Lower leg skin (tissue), 3 donors: ENCODE measurements around the gene HGF.

ENCODE experiments used
- CTCF ChIP-seq, 3 donors: fragments of 450-650 bp; IDR thresholded peaks; one replicate each; pipeline ENCODE4 v1.5.1; 2016; ENCODE audit warnings: antibody characterized with exemption in 3 of 3, mild to moderate bottlenecking in 3 of 3, moderate library complexity in 2 of 3
- POLR2A ChIP-seq, 2 donors: fragments of 450-650 bp; IDR thresholded peaks; one replicate each; pipeline ENCODE4 v1.6.1; 2016 to 2017; ENCODE audit warnings: antibody characterized with exemption in 2 of 2, mild to moderate bottlenecking in 1 of 2, moderate library complexity in 1 of 2

DNA sequence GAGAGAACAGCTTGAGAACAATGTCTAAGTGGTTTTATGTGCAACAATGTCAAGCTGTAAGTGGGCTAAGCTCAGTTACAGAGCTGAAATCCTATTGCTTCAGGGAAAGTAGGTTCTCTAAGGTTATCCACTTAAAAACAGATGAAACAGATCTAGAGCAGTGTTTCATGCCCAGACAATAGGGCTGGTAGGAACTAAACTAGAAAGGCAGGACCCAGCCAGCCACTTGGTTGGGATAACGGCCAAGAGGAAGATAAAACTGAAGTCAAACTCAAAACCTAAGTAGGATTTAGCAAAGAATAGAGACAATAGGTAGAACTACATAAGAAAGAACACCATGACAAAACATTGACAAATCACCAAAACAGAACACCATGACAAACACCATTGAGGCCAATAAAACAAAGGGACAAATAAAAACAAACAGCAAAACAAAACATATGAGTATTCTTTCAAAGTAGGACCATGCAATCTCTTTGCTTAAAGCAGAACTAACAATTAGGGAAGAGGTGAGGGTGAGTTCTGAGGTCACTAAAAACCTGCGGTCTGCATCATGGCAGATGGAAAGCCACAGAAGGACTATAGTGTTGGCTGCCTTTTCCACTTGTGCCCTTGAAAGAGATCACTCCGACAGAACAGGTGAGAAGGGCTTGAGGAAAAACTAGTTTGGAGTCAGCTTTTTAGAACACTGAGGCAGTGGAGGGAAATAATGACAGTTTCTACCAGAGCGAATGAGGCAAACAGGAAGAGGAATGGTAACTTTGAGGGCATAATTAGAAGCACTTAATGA is 81.0 kb downstream of the HGF start:
- TF ChIP-seq CTCF (IDR thresholded peaks at IDR 0.05) (no peak), POLR2A (IDR thresholded peaks at IDR 0.05) (no peak)
